ENCODE measurements around the gene PPM1H.

The PPM1H gene

GRCh38 chr12:62833634-62834033 is 101.3 kb downstream of the PPM1H start:
- TF ChIP-seq CTCF (IDR thresholded peaks at IDR 0.05; ENCODE audit: low read length) (no peak), EZH2 (IDR thresholded peaks at IDR 0.05; ENCODE audit: borderline replicate concordance, low read length) (no peak)
- H3K9ac ChIP-seq (ENCODE audit: low read length), result no peak overlapping the region

GRCh38 chr12:62832558-62832957 is 102.4 kb downstream of the PPM1H start:
- TF ChIP-seq EZH2 (IDR thresholded peaks at IDR 0.05; ENCODE audit: borderline replicate concordance, low read length) (no peak), CTCF (IDR thresholded peaks at IDR 0.05; ENCODE audit: low read length) (no peak)

More at GRCh38 chr12:62833634-62834033, 101.3 kb downstream of the PPM1H start:
- Histone ChIP-seq H3K36me3 (ENCODE audit: insufficient read depth, low read length) (no peaks in the 10 kb centered on the region), H3K4me1 (ENCODE audit: insufficient read depth, low read length, severe bottlenecking) (no peaks in the 10 kb centered on the region), H3K9me2 (ENCODE audit: low read depth, low read length) (no peaks in the 10 kb centered on the region), H3K79me2 (ENCODE audit: insufficient read depth, low read length) (no peaks in the 10 kb centered on the region), H3K27me3 (ENCODE audit: insufficient read depth, low read length) (no peaks in the 10 kb centered on the region), H3K4me3 (ENCODE audit: low read depth, low read length, poor library complexity, severe bottlenecking) (no peak overlapping the region), H4K20me1 (ENCODE audit: insufficient read depth, low read length) (no peaks in the 10 kb centered on the region), H3K27ac (ENCODE audit: low read depth, low read length, poor library complexity, severe bottlenecking) (no peak overlapping the region), H3K4me2 (ENCODE audit: low read length) (no peak overlapping the region), H3F3A (ENCODE audit: insufficient read depth, low read length) (no peaks in the 10 kb centered on the region), H2AFZ (ENCODE audit: low read length) (no peak overlapping the region), H3K9me3 (ENCODE audit: low read length) (no peaks in the 10 kb centered on the region)

GRCh38 chr12:62832027-62832426 is 102.9 kb downstream of the PPM1H start:
- Histone ChIP-seq H3F3A (ENCODE audit: insufficient read depth, low read length) (no peaks in the 10 kb centered on the region), H3K9ac (ENCODE audit: low read length) (no peak overlapping the region), H3K4me1 (ENCODE audit: insufficient read depth, low read length, severe bottlenecking) (no peaks in the 10 kb centered on the region), H3K79me2 (ENCODE audit: insufficient read depth, low read length) (no peaks in the 10 kb centered on the region), H3K4me2 (ENCODE audit: low read length) (no peak overlapping the region), H3K27me3 (ENCODE audit: insufficient read depth, low read length) (no peaks in the 10 kb centered on the region), H3K9me3 (ENCODE audit: low read length) (no peaks in the 10 kb centered on the region), H2AFZ (ENCODE audit: low read length) (no peak overlapping the region), H3K36me3 (ENCODE audit: insufficient read depth, low read length) (no peaks in the 10 kb centered on the region), H3K4me3 (ENCODE audit: low read depth, low read length, poor library complexity, severe bottlenecking) (no peak overlapping the region), H4K20me1 (ENCODE audit: insufficient read depth, low read length) (no peaks in the 10 kb centered on the region), H3K27ac (ENCODE audit: low read depth, low read length, poor library complexity, severe bottlenecking) (no peak overlapping the region), H3K9me2 (ENCODE audit: low read depth, low read length) (no peaks in the 10 kb centered on the region)
- TF ChIP-seq CTCF (IDR thresholded peaks at IDR 0.05; ENCODE audit: low read length) (no peak), EZH2 (IDR thresholded peaks at IDR 0.05; ENCODE audit: borderline replicate concordance, low read length) (no peak)

More at GRCh38 chr12:62832558-62832957, 102.4 kb downstream of the PPM1H start:
- Histone ChIP-seq H3K9me2 (ENCODE audit: low read depth, low read length) (no peaks in the 10 kb centered on the region), H4K20me1 (ENCODE audit: insufficient read depth, low read length) (no peaks in the 10 kb centered on the region), H3K79me2 (ENCODE audit: insufficient read depth, low read length) (no peaks in the 10 kb centered on the region), H3F3A (ENCODE audit: insufficient read depth, low read length) (no peaks in the 10 kb centered on the region), H3K36me3 (ENCODE audit: insufficient read depth, low read length) (no peaks in the 10 kb centered on the region), H3K27me3 (ENCODE audit: insufficient read depth, low read length) (no peaks in the 10 kb centered on the region), H2AFZ (ENCODE audit: low read length) (no peak overlapping the region), H3K4me1 (ENCODE audit: insufficient read depth, low read length, severe bottlenecking) (no peaks in the 10 kb centered on the region), H3K4me3 (ENCODE audit: low read depth, low read length, poor library complexity, severe bottlenecking) (no peak overlapping the region), H3K27ac (ENCODE audit: low read depth, low read length, poor library complexity, severe bottlenecking) (no peak overlapping the region), H3K9ac (ENCODE audit: low read length) (no peak overlapping the region), H3K9me3 (ENCODE audit: low read length) (no peaks in the 10 kb centered on the region), H3K4me2 (ENCODE audit: low read length) (no peak overlapping the region)

Data from OCI-LY1 (cell line).